Pancreas (tissue), 10 donors: ENCODE data around the gene CLSTN2. TPM values are rescaled to one million over a fixed set of nuclear protein-coding genes. Genes with fewer than 3 reads are reported as not detected.

ENCODE experiments used
- ATAC-seq, 4 donors: fragments of 200-7000 bp; cut with Tn5 transposase; one replicate each; pipeline versions ENCODE4 v1.8.0 to v1.9.1; 2020; ENCODE audit warnings: mild to moderate bottlenecking in 4 of 4, moderate library complexity in 4 of 4
- DNase-seq, 6 donors: peaks; one replicate each; pipeline ENCODE4 v3.0.0-alpha.2; 2020
- FAIRE-seq: peaks from 2 replicates; lab custom pipeline; 2012; peaks lifted over from hg19 to GRCh38; lab: Jason Lieb, UNC
- H3K27ac ChIP-seq, 4 donors: fragments of 200-600 bp; sonication (generic); 1 replicate in 3 of 4; 2 replicates in 1 of 4; pipeline versions ENCODE4 v1.5.0 to v1.8.0; 2020
- H3K27me3 ChIP-seq, 4 donors: fragments of 200-600 bp; one replicate each; pipeline ENCODE4 v1.8.0; 2021
- H3K36me3 ChIP-seq, 3 donors: fragments of 200-600 bp; sonication (generic) in 1 of 3; one replicate each; pipeline versions ENCODE4 v1.5.0 to v1.8.0; 2020 to 2021
- H3K4me1 ChIP-seq, 3 donors: fragments of 200-600 bp; one replicate each; pipeline ENCODE4 v1.8.0; 2021
- H3K4me3 ChIP-seq, 4 donors: fragments of 200-600 bp; sonication (generic) in 2 of 4; one replicate each; pipeline versions ENCODE4 v1.5.0 to v1.8.0; 2020 to 2021
- H3K9me3 ChIP-seq, 4 donors: fragments of 200-600 bp; one replicate each; pipeline ENCODE4 v1.8.0; 2021
- WGBS, 2 donors: extraction: QIAGEN DNeasy Blood & Tissue Kit; methylation state at CpG; one replicate each; pipeline ENCODE4 v1.1.7; 2013; 5-methylcytosine and 5-hydroxymethylcytosine counted together
- intact Hi-C, 3 donors: fragments of 100-400 bp; cut with DNase I; formaldehyde crosslinking; loops; one replicate each; pipeline versions ENCODE4 v1.11.1 to v1.14.2; 2022
- polyA plus RNA-seq, 2 donors: library from polyadenylated mRNA; stranded (reverse); fragments of 200-250 nt; gene quantifications; one replicate each; pipeline ENCODE4 v1.2.3, GENCODE V29; 2013
- total RNA-seq, 6 donors: library from RNA; stranded (reverse); fragmentation: NEBNext Ultra II Directional in 4 of 6; extraction: Animal tissue kit (Norgen Biotek cat#: 25700) in 4 of 6; gene quantifications; one replicate each; pipeline versions ENCODE4 v1.2.1 to v1.2.4, GENCODE V29; 2021 to 2023
- TF ChIP-seq, protein P1 (sequence below), 4 donors: fragments of 200-600 bp; sonication (generic) in 3 of 4; IDR thresholded peaks; one replicate each; pipeline versions ENCODE4 v1.5.0 to v1.8.0; 2021; ENCODE audit warnings: antibody characterized with exemption in 4 of 4
- donor health status: healthy with polysubstance abuse.
- donor health status: DM: no; HTN: no; CAD: no; lungs with moderate emphysema.
- donor health status: DM: no; HTN: no; CAD: no.
- donor health status: control.
- donor health status: control.
- donor health status: Bipolar disorder and iron deficiency.
- donor health status: DM: yes; HTN: yes; CAD: no.
- donor health status: DM: no; HTN: no; CAD: no.
- donor health status: DM: no; HTN: no; CAD: no.
- donor health status: DM: yes; HTN: yes; CAD: no.

CLSTN2 gene
- total and polyA plus RNA-seq, 8 donors = 0.65 to 9.3 (median 2.9) TPM

- intact Hi-C loops = no loop called here
- no peak for FAIRE-seq
- Histone ChIP-seq H3K27me3 (no peaks in the 10 kb centered on the region), H3K4me3 (no peak overlapping the region), H3K9me3 (no peaks in the 10 kb centered on the region), H3K27ac (no peak overlapping the region), H3K36me3 (no peaks in the 10 kb centered on the region), H3K4me1 (no peaks in the 10 kb centered on the region)
- peak in 1 of 4 donors; percentile 73 for ATAC-seq
- TF ChIP-seq, protein P1, sequence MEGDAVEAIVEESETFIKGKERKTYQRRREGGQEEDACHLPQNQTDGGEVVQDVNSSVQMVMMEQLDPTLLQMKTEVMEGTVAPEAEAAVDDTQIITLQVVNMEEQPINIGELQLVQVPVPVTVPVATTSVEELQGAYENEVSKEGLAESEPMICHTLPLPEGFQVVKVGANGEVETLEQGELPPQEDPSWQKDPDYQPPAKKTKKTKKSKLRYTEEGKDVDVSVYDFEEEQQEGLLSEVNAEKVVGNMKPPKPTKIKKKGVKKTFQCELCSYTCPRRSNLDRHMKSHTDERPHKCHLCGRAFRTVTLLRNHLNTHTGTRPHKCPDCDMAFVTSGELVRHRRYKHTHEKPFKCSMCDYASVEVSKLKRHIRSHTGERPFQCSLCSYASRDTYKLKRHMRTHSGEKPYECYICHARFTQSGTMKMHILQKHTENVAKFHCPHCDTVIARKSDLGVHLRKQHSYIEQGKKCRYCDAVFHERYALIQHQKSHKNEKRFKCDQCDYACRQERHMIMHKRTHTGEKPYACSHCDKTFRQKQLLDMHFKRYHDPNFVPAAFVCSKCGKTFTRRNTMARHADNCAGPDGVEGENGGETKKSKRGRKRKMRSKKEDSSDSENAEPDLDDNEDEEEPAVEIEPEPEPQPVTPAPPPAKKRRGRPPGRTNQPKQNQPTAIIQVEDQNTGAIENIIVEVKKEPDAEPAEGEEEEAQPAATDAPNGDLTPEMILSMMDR (IDR thresholded peaks at IDR 0.05) = no peak
- 63 to 69% methylated on average over 5 of the region's 5 CpGs for WGBS, 2 donors
- DNase-seq = peak in 2 of 6 donors; percentile 17 to 28
These were observed 87.2 kb downstream of the CLSTN2 start for GRCh38 chr3:140022066-140022770.

DNA sequence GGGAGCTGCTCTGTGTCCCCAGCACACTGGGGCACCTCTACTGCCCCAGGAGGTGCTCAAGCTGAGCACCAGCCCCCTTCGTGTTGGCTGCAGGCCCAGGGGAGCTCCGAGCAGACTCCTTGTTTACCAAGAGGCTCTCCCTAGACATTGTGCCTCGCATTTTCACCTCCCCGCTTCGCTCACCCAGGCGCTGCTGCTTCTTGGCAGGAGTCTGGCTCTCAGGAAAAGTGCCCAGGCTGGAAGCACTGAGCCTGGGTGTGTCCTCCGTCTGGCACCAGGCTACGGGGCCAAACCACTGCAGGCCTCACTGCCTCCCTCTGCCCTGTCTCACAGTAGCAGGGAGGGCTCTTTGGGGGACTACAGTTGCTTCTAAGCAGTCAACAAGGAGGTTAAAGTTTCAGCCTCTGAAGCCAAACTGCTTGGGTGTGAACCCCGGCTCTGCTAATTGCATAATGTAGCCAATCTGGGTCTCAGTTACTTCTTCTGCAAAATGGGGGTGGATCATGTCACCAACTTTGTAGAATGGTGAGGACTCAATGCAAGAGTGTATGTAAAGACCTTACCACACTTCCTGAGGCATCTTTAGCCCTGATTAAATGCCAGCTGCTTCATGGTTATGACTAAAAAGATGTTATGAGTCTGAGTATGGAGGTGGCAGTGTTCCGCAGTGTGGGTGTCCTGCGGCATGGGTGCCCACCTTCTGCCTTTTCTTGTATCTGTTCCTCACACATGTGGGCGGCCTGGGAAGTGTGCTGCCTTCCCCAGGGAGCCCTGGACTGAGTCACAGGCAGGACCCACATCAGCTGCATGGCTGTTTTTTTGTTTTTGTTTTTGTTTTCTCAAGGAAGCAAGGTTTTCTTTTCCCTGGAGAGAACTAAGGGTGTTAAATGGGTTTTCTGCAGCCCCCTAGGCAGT, 88.9 kb downstream of the CLSTN2 start:
- TF ChIP-seq, protein P1 (IDR thresholded peaks at IDR 0.05) = no peak
- H3K9me3 ChIP-seq = no peaks in the 10 kb centered on the region
- no peak for DNase-seq
- no peaks in the 10 kb centered on the region for H3K4me1 ChIP-seq
- no peaks in the 10 kb centered on the region for H3K36me3 ChIP-seq
- 71 to 81% methylated on average over 12 of the region's 12 CpGs for WGBS, 2 donors
- H3K27me3 ChIP-seq = no peaks in the 10 kb centered on the region
- H3K27ac ChIP-seq = no peak overlapping the region
- ATAC-seq = peak in 2 of 4 donors; percentile 22 to 30
- no peak overlapping the region for H3K4me3 ChIP-seq
- intact Hi-C loops = no loop called here
- no peak for FAIRE-seq

GRCh38 chr3:140031170-140031569, 96.2 kb downstream of the CLSTN2 start:
- Histone ChIP-seq H3K9me3 (no peaks in the 10 kb centered on the region), H3K4me1 (no peaks in the 10 kb centered on the region), H3K4me3 (no peak overlapping the region), H3K27ac (no peak overlapping the region), H3K27me3 (no peaks in the 10 kb centered on the region), H3K36me3 (no peaks in the 10 kb centered on the region)
- ATAC-seq (no peak), FAIRE-seq (no peak), DNase-seq (no peak)
- intact Hi-C loops = no loop called here
- TF ChIP-seq, protein P1 (IDR thresholded peaks at IDR 0.05) = no peak
- 84 to 91% methylated on average over 4 of the region's 4 CpGs for WGBS, 2 donors

- intact Hi-C loops = no loop called here
- Histone ChIP-seq H3K27me3 (no peaks in the 10 kb centered on the region), H3K27ac (no peak overlapping the region), H3K36me3 (no peaks in the 10 kb centered on the region), H3K4me1 (no peaks in the 10 kb centered on the region), H3K9me3 (no peaks in the 10 kb centered on the region), H3K4me3 (no peak overlapping the region)
- ATAC-seq (no peak), DNase-seq (no peak), FAIRE-seq (no peak)
- TF ChIP-seq, protein P1 (IDR thresholded peaks at IDR 0.05) = no peak
These were observed 99.1 kb downstream of the CLSTN2 start for GRCh38 chr3:140034058-140034457.
